A673 (cell line): ENCODE results near the gene WBP2. TPM values are rescaled to one million over a fixed set of nuclear protein-coding genes. Genes with fewer than 3 reads are reported as not detected.
"Not testable (repeated sequence)": the region's sequence is repeated elsewhere in the genome, so short reads cannot be mapped to it uniquely, and the experiment has no call there.

Experiments
- BruUV-seq: library from RNA; stranded (reverse); fragments of 400-500 nt; replicated peaks from 2 replicates; lab custom pipeline; 2021; lab: Mats Ljungman, UMichigan
- CTCF ChIA-PET: fragments of 300-600 bp; sonication (Branson Sonifier 250); formaldehyde crosslinking; loops from one replicate; lab custom pipeline; 2022; ENCODE audit warnings: antibody characterized with exemption; lab: Charles Lee
- POLR2A ChIA-PET: fragments of 300-600 bp; sonication (Branson Sonifier 250); formaldehyde crosslinking; loops from one replicate; lab custom pipeline; 2022; ENCODE audit warnings: antibody characterized with exemption; ENCODE audit not compliant: low non-redundant PET; lab: Charles Lee
- DNase-seq: peaks from one replicate; pipeline ENCODE4 v3.0.0-alpha.2; 2015; ENCODE audit warnings: low spot score
- H3K27ac ChIP-seq: fragments of 200-600 bp; sonication (generic); 2 replicates; pipeline ENCODE4 v1.5.1; 2016; ENCODE audit warnings: mixed run types, low read depth, mild to moderate bottlenecking, mixed read lengths, antibody characterized with exemption, low read length; ENCODE audit not compliant: poor library complexity, severe bottlenecking
- H3K27me3 ChIP-seq: fragments of 200-600 bp; sonication (generic); replicated peaks from 2 replicates; pipeline ENCODE4 v1.6.1; 2017; ENCODE audit warnings: mixed run types, low read depth, mild to moderate bottlenecking, mixed read lengths, antibody characterized with exemption, low read length; ENCODE audit not compliant: insufficient read depth, poor library complexity
- H3K36me3 ChIP-seq: fragments of 200-600 bp; sonication (generic); 2 replicates; pipeline ENCODE4 v1.6.1; 2016; ENCODE audit warnings: mixed run types, mild to moderate bottlenecking, mixed read lengths, antibody characterized with exemption, low read length; ENCODE audit not compliant: insufficient read depth, poor library complexity, severe bottlenecking
- H3K4me1 ChIP-seq: fragments of 200-600 bp; sonication (generic); 2 replicates; pipeline ENCODE4 v1.6.1; 2017; ENCODE audit warnings: mixed run types, mild to moderate bottlenecking, mixed read lengths, antibody characterized with exemption, low read length; ENCODE audit not compliant: insufficient read depth, poor library complexity, severe bottlenecking
- H3K4me3 ChIP-seq: fragments of 200-600 bp; sonication (generic); 2 replicates; pipeline ENCODE4 v1.5.1; 2016; ENCODE audit warnings: low read depth, mixed run types, mild to moderate bottlenecking, mixed read lengths, low read length; ENCODE audit not compliant: poor library complexity, severe bottlenecking
- H3K9me3 ChIP-seq: fragments of 200-600 bp; sonication (generic); 2 replicates; pipeline ENCODE4 v1.6.1; 2016; ENCODE audit warnings: mixed run types, low read depth, mild to moderate bottlenecking, mixed read lengths, antibody characterized with exemption, low read length; ENCODE audit not compliant: poor library complexity, severe bottlenecking
- CTCF ChIP-seq: fragments of 300-800, 200-600 bp; sonication (generic); conservative IDR thresholded peaks from 2 replicates; pipeline ENCODE4 v1.5.1; 2017; ENCODE audit warnings: low read depth, mild to moderate bottlenecking, antibody characterized with exemption, low read length, moderate library complexity, mixed read lengths
- intact Hi-C: fragments of 100-400 bp; cut with micrococcal nuclease; formaldehyde crosslinking; loops from one replicate; pipeline ENCODE4 v1.10.0; 2022; ENCODE audit not compliant: unreplicated experiment
- total RNA-seq: library from RNA; stranded (reverse); gene quantifications from 2 replicates; pipeline ENCODE4 v1.2.3, GENCODE V29; 2021

The WBP2 gene
- total RNA-seq, 1 experiment from 2014 or later: 70.3 TPM

GRCh38 chr17:75869282-75870141, 14.4 kb upstream of the WBP2 start:
- no peak for TF ChIP-seq CTCF
- DNase-seq: no peak
- intact Hi-C loops: no loop called here
- H3K4me3 ChIP-seq: no peak overlapping the region
- BruUV-seq: no TSS peak
- POLR2A ChIA-PET: no interaction called here
- no peaks in the 10 kb centered on the region for H3K27me3 ChIP-seq
- no peaks in the 10 kb centered on the region for H3K9me3 ChIP-seq
- H3K4me1 ChIP-seq: no peaks in the 10 kb centered on the region
- CTCF ChIA-PET: no interaction called here
- H3K27ac ChIP-seq: no peak overlapping the region
- no peaks in the 10 kb centered on the region for H3K36me3 ChIP-seq

GRCh38 chr17:75868730-75869281, 13.7 kb upstream of the WBP2 start:
- H3K4me3 ChIP-seq, H3K4me1 ChIP-seq, H3K27ac ChIP-seq, H3K27me3 ChIP-seq, POLR2A ChIA-PET, intact Hi-C loops, CTCF ChIA-PET, H3K9me3 ChIP-seq, H3K36me3 ChIP-seq, BruUV-seq, DNase-seq: not testable (repeated sequence)

GRCh38 chr17:75865404-75866188, 10.5 kb upstream of the WBP2 start:
- CTCF ChIA-PET, H3K36me3 ChIP-seq, H3K27ac ChIP-seq, POLR2A ChIA-PET, H3K27me3 ChIP-seq, H3K4me3 ChIP-seq, H3K9me3 ChIP-seq, BruUV-seq, intact Hi-C loops, H3K4me1 ChIP-seq, DNase-seq: not testable (repeated sequence)

- DNase-seq, H3K4me1 ChIP-seq, BruUV-seq, POLR2A ChIA-PET, H3K36me3 ChIP-seq, H3K27me3 ChIP-seq, H3K9me3 ChIP-seq, H3K4me3 ChIP-seq, CTCF ChIA-PET, H3K27ac ChIP-seq, intact Hi-C loops: not testable (repeated sequence)
Observed at GRCh38 chr17:75864887-75865286, 9.8 kb upstream of the WBP2 start.
